ENCODE data around the gene CNGA3.
A peak's percentile ranks its signal among the peaks of the same experiment; 100 is the strongest.

The CNGA3 gene

GRCh38 chr2:98387478-98387877 lies 41.2 kb downstream of the CNGA3 start:
- Mint-ChIP-seq H3K4me1 (ENCODE audit: low read depth in 2 of 2) (peaks cover 0 to 1% of the 10 kb centered on the region in 2 donors), H3K27me3 (peaks cover 27 to 78% of the 10 kb centered on the region in 2 donors), H3K9me3 (no peaks in the 10 kb centered on the region), H3K4me3 (no peak overlapping the region), H3K36me3 (ENCODE audit: insufficient read depth) (no peaks in the 10 kb centered on the region), H3K27ac (no peak overlapping the region)
- no peak for ATAC-seq (replicated peaks)
- no peak for DNase-seq

- H3K4me1 Mint-ChIP-seq (ENCODE audit: low read depth in 2 of 2) = peaks cover 0 to 1% of the 10 kb centered on the region in 2 donors
- no peaks in the 10 kb centered on the region for H3K36me3 Mint-ChIP-seq (ENCODE audit: insufficient read depth)
- no peak for DNase-seq
- no peak for ATAC-seq (replicated peaks)
- no peak overlapping the region for H3K4me3 Mint-ChIP-seq
- H3K9me3 Mint-ChIP-seq = no peaks in the 10 kb centered on the region
- peaks cover 24 to 72% of the 10 kb centered on the region in 2 donors for H3K27me3 Mint-ChIP-seq
- no peak overlapping the region for H3K27ac Mint-ChIP-seq
Observed at GRCh38 chr2:98388081-98388480, 41.8 kb downstream of the CNGA3 start.

- no peak for DNase-seq
- Mint-ChIP-seq H3K36me3 (ENCODE audit: insufficient read depth) (no peaks in the 10 kb centered on the region), H3K9me3 (no peaks in the 10 kb centered on the region), H3K27ac (no peak overlapping the region), H3K4me3 (no peak overlapping the region), H3K27me3 (peaks cover 24 to 72% of the 10 kb centered on the region in 2 donors), H3K4me1 (ENCODE audit: low read depth in 2 of 2) (peaks cover 0 to 1% of the 10 kb centered on the region in 2 donors)
- no peak for ATAC-seq (replicated peaks)
Observed at GRCh38 chr2:98388601-98389250, 42.5 kb downstream of the CNGA3 start.

- peaks cover 0 to 1% of the 10 kb centered on the region in 2 donors for H3K4me1 Mint-ChIP-seq (ENCODE audit: low read depth in 2 of 2)
- no peaks in the 10 kb centered on the region for H3K9me3 Mint-ChIP-seq
- ATAC-seq (replicated peaks) (no peak), DNase-seq (no peak)
- no peak overlapping the region for H3K4me3 Mint-ChIP-seq
- H3K36me3 Mint-ChIP-seq (ENCODE audit: insufficient read depth) = no peaks in the 10 kb centered on the region
- no peak overlapping the region for H3K27ac Mint-ChIP-seq
- H3K27me3 Mint-ChIP-seq = peaks cover 24 to 76% of the 10 kb centered on the region in 2 donors
Observed at GRCh38 chr2:98389251-98389605, 43.0 kb downstream of the CNGA3 start.

GRCh38 chr2:98390571-98391476 lies 44.6 kb downstream of the CNGA3 start:
- Mint-ChIP-seq H3K9me3 (no peaks in the 10 kb centered on the region), H3K27me3 (peaks cover 25 to 73% of the 10 kb centered on the region in 2 donors), H3K36me3 (ENCODE audit: insufficient read depth) (no peaks in the 10 kb centered on the region), H3K27ac (no peak overlapping the region), H3K4me1 (ENCODE audit: low read depth in 2 of 2) (no peaks in the 10 kb centered on the region), H3K4me3 (no peak overlapping the region)
- DNase-seq (no peak), ATAC-seq (replicated peaks) (no peak)

GRCh38 chr2:98391581-98392270 lies 45.5 kb downstream of the CNGA3 start:
- peaks cover 30 to 73% of the 10 kb centered on the region in 2 donors for H3K27me3 Mint-ChIP-seq
- no peaks in the 10 kb centered on the region for H3K9me3 Mint-ChIP-seq
- no peak overlapping the region for H3K4me3 Mint-ChIP-seq
- ATAC-seq (replicated peaks) (no peak), DNase-seq (no peak)
- no peak overlapping the region for H3K27ac Mint-ChIP-seq
- H3K4me1 Mint-ChIP-seq (ENCODE audit: low read depth in 2 of 2) = no peaks in the 10 kb centered on the region
- no peaks in the 10 kb centered on the region for H3K36me3 Mint-ChIP-seq (ENCODE audit: insufficient read depth)

GRCh38 chr2:98393354-98393753 lies 47.1 kb downstream of the CNGA3 start:
- Mint-ChIP-seq H3K27ac (peak overlapping the region in 1 of 2 donors; percentile 36), H3K4me1 (ENCODE audit: low read depth in 2 of 2) (no peaks in the 10 kb centered on the region), H3K27me3 (peaks cover 28 to 71% of the 10 kb centered on the region in 2 donors)

GRCh38 chr2:98394595-98395153 lies 48.4 kb downstream of the CNGA3 start:
- no peaks in the 10 kb centered on the region for H3K4me1 Mint-ChIP-seq (ENCODE audit: low read depth in 2 of 2)
- no peaks in the 10 kb centered on the region for H3K36me3 Mint-ChIP-seq (ENCODE audit: insufficient read depth)
- H3K4me3 Mint-ChIP-seq = no peak overlapping the region
- H3K27ac Mint-ChIP-seq = no peak overlapping the region
- peaks cover 41 to 71% of the 10 kb centered on the region in 2 donors for H3K27me3 Mint-ChIP-seq
- DNase-seq (no peak), ATAC-seq (replicated peaks) (no peak)
- no peaks in the 10 kb centered on the region for H3K9me3 Mint-ChIP-seq

More at GRCh38 chr2:98393354-98393753, 47.1 kb downstream of the CNGA3 start:
- no peaks in the 10 kb centered on the region for H3K9me3 Mint-ChIP-seq
- DNase-seq = no peak
- H3K4me3 Mint-ChIP-seq = no peak overlapping the region
- no peak for ATAC-seq (replicated peaks)
- no peaks in the 10 kb centered on the region for H3K36me3 Mint-ChIP-seq (ENCODE audit: insufficient read depth)

- no peak overlapping the region for H3K27ac Mint-ChIP-seq
- H3K9me3 Mint-ChIP-seq = no peaks in the 10 kb centered on the region
- H3K36me3 Mint-ChIP-seq (ENCODE audit: insufficient read depth) = no peaks in the 10 kb centered on the region
- ATAC-seq (replicated peaks) (no peak), DNase-seq (no peak)
- H3K27me3 Mint-ChIP-seq = peaks cover 51 to 77% of the 10 kb centered on the region in 2 donors
- H3K4me3 Mint-ChIP-seq = no peak overlapping the region
- no peaks in the 10 kb centered on the region for H3K4me1 Mint-ChIP-seq (ENCODE audit: low read depth in 2 of 2)
Observed at GRCh38 chr2:98395977-98396376, 49.7 kb downstream of the CNGA3 start.

GRCh38 chr2:98396745-98397355 lies 50.6 kb downstream of the CNGA3 start:
- Mint-ChIP-seq H3K27me3 (peaks cover 59 to 78% of the 10 kb centered on the region in 2 donors), H3K4me3 (no peak overlapping the region), H3K27ac (no peak overlapping the region), H3K36me3 (ENCODE audit: insufficient read depth) (no peaks in the 10 kb centered on the region), H3K9me3 (no peaks in the 10 kb centered on the region), H3K4me1 (ENCODE audit: low read depth in 2 of 2) (peaks cover 2 to 3% of the 10 kb centered on the region in 2 donors)
- DNase-seq = no peak
- no peak for ATAC-seq (replicated peaks)

GRCh38 chr2:98399140-98399539 lies 52.9 kb downstream of the CNGA3 start:
- Mint-ChIP-seq H3K27ac (no peak overlapping the region), H3K36me3 (ENCODE audit: insufficient read depth) (no peaks in the 10 kb centered on the region), H3K4me1 (ENCODE audit: low read depth in 2 of 2) (peaks cover 3% of the 10 kb centered on the region in 2 donors), H3K27me3 (peaks cover 61 to 70% of the 10 kb centered on the region in 2 donors), H3K4me3 (no peak overlapping the region), H3K9me3 (no peaks in the 10 kb centered on the region)
- ATAC-seq (replicated peaks) (no peak), DNase-seq (no peak)

GRCh38 chr2:98403878-98404277 lies 57.6 kb downstream of the CNGA3 start:
- H3K36me3 Mint-ChIP-seq (ENCODE audit: insufficient read depth) = no peaks in the 10 kb centered on the region
- ATAC-seq (replicated peaks) (no peak), DNase-seq (no peak)
- H3K9me3 Mint-ChIP-seq = no peaks in the 10 kb centered on the region
- peaks cover 29 to 32% of the 10 kb centered on the region in 2 donors for H3K27me3 Mint-ChIP-seq
- no peak overlapping the region for H3K27ac Mint-ChIP-seq
- H3K4me1 Mint-ChIP-seq (ENCODE audit: low read depth in 2 of 2) = peaks cover 3% of the 10 kb centered on the region in 2 donors
- H3K4me3 Mint-ChIP-seq = no peak overlapping the region
